ENCODE results near the gene ANAPC15.

ANAPC15 gene

GRCh38 chr11:72125956-72126355 is 13.5 kb upstream of the ANAPC15 start:
- Histone ChIP-seq H3K79me2 (ENCODE audit: control insufficient read depth, insufficient read depth, low read length, unreplicated experiment) (no peaks in the 10 kb centered on the region), H3K4me1 (ENCODE audit: control insufficient read depth, insufficient read depth, low read length, unreplicated experiment) (no peaks in the 10 kb centered on the region), H3K36me3 (ENCODE audit: insufficient read depth, low read length) (no peaks in the 10 kb centered on the region), H2AFZ (ENCODE audit: low read length, unreplicated experiment) (no peak overlapping the region), H3K27ac (ENCODE audit: low read depth, low read length) (no peak overlapping the region), H3K27me3 (ENCODE audit: insufficient read depth, low read length) (no peaks in the 10 kb centered on the region), H3K4me3 (ENCODE audit: low read depth, low read length) (no peak overlapping the region)

DNA sequence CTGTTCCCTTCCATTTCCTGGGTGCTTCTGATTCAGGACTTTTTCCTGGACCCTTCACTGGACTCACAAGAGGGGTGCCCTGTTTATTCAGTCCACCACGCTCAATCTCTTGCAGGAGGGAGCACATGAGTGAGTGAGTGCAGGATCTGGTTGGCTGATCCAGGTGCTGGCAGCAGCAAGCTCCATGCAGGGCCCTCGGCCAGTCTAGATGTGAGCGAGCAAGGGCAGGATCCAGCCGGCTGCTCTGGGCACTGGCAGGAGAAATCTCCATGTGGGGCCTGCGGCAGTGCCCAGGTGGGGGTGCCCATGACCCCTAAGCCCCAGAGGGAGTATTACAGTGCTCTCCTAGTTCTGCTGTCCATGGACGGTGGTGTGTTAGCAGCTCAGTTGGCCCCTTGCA is 11.6 kb upstream of the ANAPC15 start:
- Histone ChIP-seq H3K36me3 (ENCODE audit: insufficient read depth, low read length) (no peaks in the 10 kb centered on the region), H3K27me3 (ENCODE audit: insufficient read depth, low read length) (no peaks in the 10 kb centered on the region), H2AFZ (ENCODE audit: low read length, unreplicated experiment) (no peak overlapping the region), H3K79me2 (ENCODE audit: control insufficient read depth, insufficient read depth, low read length, unreplicated experiment) (no peaks in the 10 kb centered on the region), H3K4me1 (ENCODE audit: control insufficient read depth, insufficient read depth, low read length, unreplicated experiment) (no peaks in the 10 kb centered on the region), H3K4me3 (ENCODE audit: low read depth, low read length) (no peak overlapping the region), H3K27ac (ENCODE audit: low read depth, low read length) (no peak overlapping the region)

GRCh38 chr11:72123117-72123653 is 10.7 kb upstream of the ANAPC15 start:
- H3K36me3 ChIP-seq (ENCODE audit: insufficient read depth, low read length), result no peaks in the 10 kb centered on the region
- H3K4me1 ChIP-seq (ENCODE audit: control insufficient read depth, insufficient read depth, low read length, unreplicated experiment), result no peaks in the 10 kb centered on the region
- no peak overlapping the region for H3K27ac ChIP-seq (ENCODE audit: low read depth, low read length)
- H3K27me3 ChIP-seq (ENCODE audit: insufficient read depth, low read length), result no peaks in the 10 kb centered on the region
- no peak overlapping the region for H2AFZ ChIP-seq (ENCODE audit: low read length, unreplicated experiment)
- H3K79me2 ChIP-seq (ENCODE audit: control insufficient read depth, insufficient read depth, low read length, unreplicated experiment), result no peaks in the 10 kb centered on the region
- no peak overlapping the region for H3K4me3 ChIP-seq (ENCODE audit: low read depth, low read length)

DNA sequence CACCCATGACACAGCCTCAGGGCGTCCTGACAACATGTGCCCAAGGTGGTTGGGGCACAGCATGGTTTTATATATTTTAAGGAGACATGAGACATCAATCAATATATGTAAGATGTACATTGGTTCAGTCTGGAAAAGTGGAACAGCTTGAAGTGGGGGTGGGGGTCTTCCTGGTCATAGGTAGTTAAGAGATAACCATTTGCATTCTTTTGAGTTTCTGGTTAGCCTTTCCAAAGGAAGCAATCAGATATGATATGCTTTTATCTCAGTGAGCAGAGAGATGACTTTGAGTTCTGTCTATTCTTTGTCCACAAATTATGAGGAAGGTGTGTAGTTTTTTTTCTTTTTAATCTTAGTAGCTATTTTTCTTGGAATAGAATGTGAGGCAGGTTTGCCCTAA is 10.1 kb upstream of the ANAPC15 start:
- no peaks in the 10 kb centered on the region for H3K4me1 ChIP-seq (ENCODE audit: control insufficient read depth, insufficient read depth, low read length, unreplicated experiment)
- H3K79me2 ChIP-seq (ENCODE audit: control insufficient read depth, insufficient read depth, low read length, unreplicated experiment), result no peaks in the 10 kb centered on the region
- no peak overlapping the region for H3K4me3 ChIP-seq (ENCODE audit: low read depth, low read length)
- H3K27ac ChIP-seq (ENCODE audit: low read depth, low read length), result no peak overlapping the region
- no peaks in the 10 kb centered on the region for H3K36me3 ChIP-seq (ENCODE audit: insufficient read depth, low read length)
- no peaks in the 10 kb centered on the region for H3K27me3 ChIP-seq (ENCODE audit: insufficient read depth, low read length)
- no peak overlapping the region for H2AFZ ChIP-seq (ENCODE audit: low read length, unreplicated experiment)

- Histone ChIP-seq H3K4me3 (ENCODE audit: low read depth, low read length) (no peak overlapping the region), H2AFZ (ENCODE audit: low read length, unreplicated experiment) (no peak overlapping the region), H3K27ac (ENCODE audit: low read depth, low read length) (no peak overlapping the region), H3K36me3 (ENCODE audit: insufficient read depth, low read length) (no peaks in the 10 kb centered on the region), H3K27me3 (ENCODE audit: insufficient read depth, low read length) (no peaks in the 10 kb centered on the region), H3K4me1 (ENCODE audit: control insufficient read depth, insufficient read depth, low read length, unreplicated experiment) (no peaks in the 10 kb centered on the region), H3K79me2 (ENCODE audit: control insufficient read depth, insufficient read depth, low read length, unreplicated experiment) (no peaks in the 10 kb centered on the region)
Observed at GRCh38 chr11:72120930-72121329, 8.4 kb upstream of the ANAPC15 start.

DNA sequence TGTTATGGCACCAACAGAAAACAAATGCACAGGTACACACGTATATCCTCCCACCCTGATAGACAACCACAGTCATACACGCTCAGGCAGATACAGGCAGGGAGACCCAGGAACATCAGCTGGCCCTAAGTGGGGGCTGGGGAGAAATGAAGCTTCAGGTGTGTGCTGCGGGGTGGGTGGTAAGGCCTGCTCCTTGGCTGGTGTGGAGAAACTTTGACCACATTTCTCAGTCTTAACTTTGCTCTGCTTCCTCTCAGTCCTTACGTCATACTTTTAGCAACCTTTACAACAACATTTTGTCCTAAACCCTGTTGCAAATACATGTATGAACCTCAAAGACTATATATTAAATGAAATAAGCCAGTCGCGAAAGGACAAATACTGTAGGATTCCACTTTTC is 6.7 kb upstream of the ANAPC15 start:
- no peaks in the 10 kb centered on the region for H3K4me1 ChIP-seq (ENCODE audit: control insufficient read depth, insufficient read depth, low read length, unreplicated experiment)
- no peaks in the 10 kb centered on the region for H3K27me3 ChIP-seq (ENCODE audit: insufficient read depth, low read length)
- no peak overlapping the region for H2AFZ ChIP-seq (ENCODE audit: low read length, unreplicated experiment)
- H3K36me3 ChIP-seq (ENCODE audit: insufficient read depth, low read length), result no peaks in the 10 kb centered on the region
- H3K79me2 ChIP-seq (ENCODE audit: control insufficient read depth, insufficient read depth, low read length, unreplicated experiment), result no peaks in the 10 kb centered on the region
- H3K4me3 ChIP-seq (ENCODE audit: low read depth, low read length), result no peak overlapping the region
- H3K27ac ChIP-seq (ENCODE audit: low read depth, low read length), result no peak overlapping the region

- Histone ChIP-seq H3K36me3 (ENCODE audit: insufficient read depth, low read length) (no peaks in the 10 kb centered on the region), H3K27me3 (ENCODE audit: insufficient read depth, low read length) (no peaks in the 10 kb centered on the region), H2AFZ (ENCODE audit: low read length, unreplicated experiment) (no peak overlapping the region), H3K27ac (ENCODE audit: low read depth, low read length) (no peak overlapping the region), H3K79me2 (ENCODE audit: control insufficient read depth, insufficient read depth, low read length, unreplicated experiment) (no peaks in the 10 kb centered on the region), H3K4me3 (ENCODE audit: low read depth, low read length) (no peak overlapping the region), H3K4me1 (ENCODE audit: control insufficient read depth, insufficient read depth, low read length, unreplicated experiment) (peaks cover 11% of the 10 kb centered on the region)
Observed at GRCh38 chr11:72116019-72116755, 3.7 kb upstream of the ANAPC15 start.

DNA sequence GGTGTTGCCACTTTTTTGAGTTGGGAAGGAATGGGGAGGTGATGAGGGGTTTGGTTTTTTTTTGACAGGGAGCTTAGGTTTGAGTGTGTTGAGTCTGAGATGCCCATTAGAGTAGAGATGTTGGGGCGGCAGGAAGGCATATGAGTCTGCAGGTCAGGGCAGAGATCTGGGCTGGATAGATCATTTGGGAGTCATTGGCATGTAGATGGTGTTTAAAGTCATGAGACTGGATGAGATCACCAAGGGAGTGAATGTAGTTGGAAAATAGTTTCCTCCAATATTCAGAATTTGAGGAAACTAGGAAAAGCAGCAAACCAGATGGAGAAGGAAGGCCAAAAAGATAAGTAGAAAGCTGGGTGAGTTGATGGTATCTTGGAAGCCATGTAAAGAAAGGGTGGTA is 2.1 kb upstream of the ANAPC15 start:
- no peak overlapping the region for H3K27ac ChIP-seq (ENCODE audit: low read depth, low read length)
- H3K4me3 ChIP-seq (ENCODE audit: low read depth, low read length), result no peak overlapping the region
- no peak overlapping the region for H2AFZ ChIP-seq (ENCODE audit: low read length, unreplicated experiment)
- peaks cover 11% of the 10 kb centered on the region for H3K4me1 ChIP-seq (ENCODE audit: control insufficient read depth, insufficient read depth, low read length, unreplicated experiment)
- no peaks in the 10 kb centered on the region for H3K27me3 ChIP-seq (ENCODE audit: insufficient read depth, low read length)
- H3K79me2 ChIP-seq (ENCODE audit: control insufficient read depth, insufficient read depth, low read length, unreplicated experiment), result no peaks in the 10 kb centered on the region
- H3K36me3 ChIP-seq (ENCODE audit: insufficient read depth, low read length), result no peaks in the 10 kb centered on the region

DNA sequence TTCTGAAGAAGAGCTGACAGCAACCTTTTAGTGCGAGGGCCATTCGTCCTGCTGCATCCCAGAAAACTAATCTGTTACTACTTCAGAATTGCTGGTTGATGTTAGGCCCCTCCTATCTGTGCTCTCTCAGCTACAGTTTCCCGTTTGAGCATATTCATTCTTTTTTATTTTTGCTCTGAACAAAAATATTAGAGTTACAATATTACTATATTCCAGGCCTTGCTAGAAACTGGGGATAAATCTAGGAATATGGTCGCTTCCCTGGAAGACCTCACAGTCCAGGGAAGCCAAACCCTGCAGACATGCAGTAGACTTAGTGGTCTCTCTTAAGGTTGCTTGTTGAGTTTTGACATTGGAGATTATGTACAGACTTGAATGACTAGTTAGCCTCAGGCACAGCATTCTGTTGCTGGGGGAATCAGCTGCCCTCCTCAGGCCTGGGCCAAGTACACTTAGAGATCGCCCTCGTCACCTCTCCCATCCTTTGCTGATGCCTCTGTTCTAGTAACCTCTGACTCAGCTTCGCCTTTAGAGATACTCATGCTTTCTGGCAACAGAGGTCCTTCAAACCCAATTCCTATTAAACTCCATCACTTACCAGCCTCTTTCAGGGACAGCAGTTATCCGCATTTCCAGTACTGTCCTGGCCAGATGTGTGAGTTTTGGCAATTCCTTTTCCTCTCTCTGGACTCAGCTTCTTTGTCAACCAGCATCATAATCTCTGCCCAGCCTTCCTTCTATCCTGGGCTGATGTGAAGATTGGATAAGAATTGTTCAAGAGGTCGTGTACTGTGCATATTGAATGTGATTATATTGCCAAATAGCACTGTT is 698 bp upstream of the ANAPC15 start:
- Histone ChIP-seq H2AFZ (ENCODE audit: low read length, unreplicated experiment) (peak overlapping the region; percentile 88), H3K36me3 (ENCODE audit: insufficient read depth, low read length) (no peaks in the 10 kb centered on the region), H3K4me3 (ENCODE audit: low read depth, low read length) (peak overlapping the region; percentile 82), H3K27me3 (ENCODE audit: insufficient read depth, low read length) (no peaks in the 10 kb centered on the region), H3K27ac (ENCODE audit: low read depth, low read length) (peak overlapping the region; percentile 95), H3K4me1 (ENCODE audit: control insufficient read depth, insufficient read depth, low read length, unreplicated experiment) (peaks cover 11% of the 10 kb centered on the region), H3K79me2 (ENCODE audit: control insufficient read depth, insufficient read depth, low read length, unreplicated experiment) (no peaks in the 10 kb centered on the region)

DNA sequence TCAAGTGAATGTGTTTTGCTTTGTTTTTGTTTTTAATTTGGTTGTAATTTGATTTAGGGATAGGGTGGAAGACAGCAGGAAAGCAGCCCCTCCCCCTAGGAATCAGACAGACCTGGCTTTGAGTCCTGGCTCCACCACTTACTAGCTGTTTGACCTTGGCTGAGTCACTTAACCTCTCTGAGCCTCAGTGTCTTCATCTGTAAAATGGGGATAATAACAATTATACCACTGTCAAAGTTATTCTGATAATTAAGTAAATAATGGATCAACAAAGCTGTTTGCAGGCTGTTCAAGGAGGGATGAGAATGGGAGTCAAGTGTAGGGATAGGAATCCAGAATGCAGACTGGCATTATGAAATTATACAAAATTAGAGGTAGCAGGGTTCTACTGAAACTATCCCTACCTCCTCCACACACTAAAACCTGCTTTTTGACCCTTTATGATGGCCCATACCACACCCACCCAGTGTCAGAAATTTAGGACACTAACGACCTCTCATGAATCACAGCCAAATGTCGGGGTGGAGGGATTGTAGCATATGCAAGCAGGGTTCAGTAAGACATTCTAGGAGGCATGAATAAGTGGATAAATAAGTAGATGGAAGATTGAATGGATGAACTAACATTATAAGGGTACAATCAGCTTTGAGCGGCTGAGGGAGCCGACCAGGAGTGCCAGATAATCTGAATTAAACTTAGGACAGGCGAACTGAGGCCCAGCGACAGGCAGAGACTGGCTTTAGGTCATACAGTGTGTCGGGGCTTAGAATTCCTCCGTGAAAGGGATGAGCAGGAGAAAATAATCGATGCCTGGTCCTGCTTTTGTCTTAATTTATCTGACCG is 974 bp downstream of the ANAPC15 start:
- Histone ChIP-seq H3K4me3 (ENCODE audit: low read depth, low read length) (peak overlapping the region; percentile 82), H2AFZ (ENCODE audit: low read length, unreplicated experiment) (peak overlapping the region; percentile 10), H3K27ac (ENCODE audit: low read depth, low read length) (peak overlapping the region; percentile 95)

More for the DNA sequence above, 974 bp downstream of the ANAPC15 start:
- H3K27me3 ChIP-seq (ENCODE audit: insufficient read depth, low read length), result no peaks in the 10 kb centered on the region
- H3K79me2 ChIP-seq (ENCODE audit: control insufficient read depth, insufficient read depth, low read length, unreplicated experiment), result no peaks in the 10 kb centered on the region
- no peaks in the 10 kb centered on the region for H3K36me3 ChIP-seq (ENCODE audit: insufficient read depth, low read length)
- peaks cover 11% of the 10 kb centered on the region for H3K4me1 ChIP-seq (ENCODE audit: control insufficient read depth, insufficient read depth, low read length, unreplicated experiment)
